Stimulated activated CD8-positive, alpha-beta memory T cell treated with anti-CD3 and anti-CD28 coated beads, Interleukin-4, amount 100 ng/mL, for 4 hours (primary cell): Measurements from ENCODE around the gene LRFN4.

Experiments
- DNase-seq, 2 donors: peaks; one replicate each; pipeline ENCODE4 v3.0.0-alpha.2; 2020; ENCODE audit warnings: low read depth in 2 of 2, low spot score in 1 of 2

LRFN4 gene

GRCh38 chr11:66870131-66870530 is 13.3 kb downstream of the LRFN4 start:
- no peak for DNase-seq

- DNase-seq: no peak
Measured at GRCh38 chr11:66870616-66871520, 14.0 kb downstream of the LRFN4 start.

GRCh38 chr11:66871521-66871901 is 14.6 kb downstream of the LRFN4 start:
- no peak for DNase-seq

DNA sequence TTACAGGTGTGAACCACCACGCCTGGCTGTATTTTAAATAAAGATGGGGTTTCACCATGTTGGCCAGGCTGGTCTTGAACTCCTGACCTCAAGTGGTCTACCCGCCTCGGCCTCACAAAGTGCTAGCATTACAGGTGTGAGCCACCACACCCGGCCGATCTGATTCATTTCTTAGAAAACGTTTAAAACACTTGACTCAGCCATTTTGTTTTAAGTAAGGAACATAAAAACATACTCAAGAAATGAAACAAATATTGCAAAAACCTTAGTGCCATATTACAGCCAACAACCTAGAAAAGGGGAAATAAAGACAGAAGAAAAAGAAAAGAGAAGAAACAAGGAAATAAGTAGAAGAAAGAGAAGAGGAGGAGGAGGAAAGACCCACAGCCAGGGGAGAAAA is 17.4 kb downstream of the LRFN4 start:
- no peak for DNase-seq

DNA sequence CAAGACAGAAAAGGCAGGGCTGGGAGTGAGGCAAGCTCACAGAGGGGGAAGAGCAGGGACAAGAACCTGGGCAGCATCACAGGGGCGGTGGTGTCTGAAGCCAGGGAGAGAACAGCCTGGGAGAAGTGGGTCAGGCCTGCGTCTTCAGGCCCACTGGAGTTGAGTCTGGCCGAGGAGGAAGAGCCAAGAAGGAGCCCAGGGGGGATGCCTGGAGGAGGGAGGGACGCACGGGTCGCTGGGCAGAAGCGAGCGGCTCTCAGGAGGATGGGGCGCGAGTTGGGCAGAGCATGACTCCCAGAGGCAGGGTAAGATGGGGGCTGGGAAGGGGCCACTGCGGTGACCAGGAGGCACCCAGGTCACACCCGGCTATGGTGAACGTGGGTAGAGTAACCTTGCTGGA is 18.5 kb downstream of the LRFN4 start:
- DNase-seq: no peak

GRCh38 chr11:66877588-66878385 is 20.9 kb downstream of the LRFN4 start:
- DNase-seq: no peak

- DNase-seq: no peak
Measured at GRCh38 chr11:66878474-66878873, 21.6 kb downstream of the LRFN4 start.

- DNase-seq: no peak
Measured at GRCh38 chr11:66879000-66879399, 22.1 kb downstream of the LRFN4 start.

DNA sequence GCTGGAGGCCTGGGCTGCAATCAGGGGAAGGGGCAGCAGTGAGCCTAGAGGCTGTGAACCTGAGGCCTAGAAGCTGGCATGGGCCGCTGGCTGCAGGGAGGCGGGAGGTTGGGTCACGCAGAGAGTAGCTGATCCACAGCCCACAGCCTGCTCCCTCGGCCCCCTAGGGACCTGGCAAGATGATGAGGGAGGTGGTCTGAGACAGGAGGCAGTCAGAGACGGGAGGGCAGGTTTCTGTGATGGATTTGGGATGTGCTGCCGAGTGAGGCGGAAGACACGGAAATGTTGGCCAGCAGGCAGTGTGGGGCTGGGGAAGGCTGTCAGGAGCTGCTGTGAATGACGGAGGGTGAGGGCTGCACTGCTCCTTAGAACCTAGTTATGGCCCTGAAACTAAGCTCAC is 22.7 kb downstream of the LRFN4 start:
- DNase-seq: no peak

GRCh38 chr11:66879999-66880398 is 23.1 kb downstream of the LRFN4 start:
- DNase-seq: no peak

- no peak for DNase-seq
Measured at GRCh38 chr11:66880496-66881450, 23.9 kb downstream of the LRFN4 start.

- no peak for DNase-seq
Measured at GRCh38 chr11:66881451-66881835, 24.6 kb downstream of the LRFN4 start.

- DNase-seq: no peak
Measured at GRCh38 chr11:66881927-66882452, 25.1 kb downstream of the LRFN4 start.

GRCh38 chr11:66882561-66883015 is 25.7 kb downstream of the LRFN4 start:
- no peak for DNase-seq

DNA sequence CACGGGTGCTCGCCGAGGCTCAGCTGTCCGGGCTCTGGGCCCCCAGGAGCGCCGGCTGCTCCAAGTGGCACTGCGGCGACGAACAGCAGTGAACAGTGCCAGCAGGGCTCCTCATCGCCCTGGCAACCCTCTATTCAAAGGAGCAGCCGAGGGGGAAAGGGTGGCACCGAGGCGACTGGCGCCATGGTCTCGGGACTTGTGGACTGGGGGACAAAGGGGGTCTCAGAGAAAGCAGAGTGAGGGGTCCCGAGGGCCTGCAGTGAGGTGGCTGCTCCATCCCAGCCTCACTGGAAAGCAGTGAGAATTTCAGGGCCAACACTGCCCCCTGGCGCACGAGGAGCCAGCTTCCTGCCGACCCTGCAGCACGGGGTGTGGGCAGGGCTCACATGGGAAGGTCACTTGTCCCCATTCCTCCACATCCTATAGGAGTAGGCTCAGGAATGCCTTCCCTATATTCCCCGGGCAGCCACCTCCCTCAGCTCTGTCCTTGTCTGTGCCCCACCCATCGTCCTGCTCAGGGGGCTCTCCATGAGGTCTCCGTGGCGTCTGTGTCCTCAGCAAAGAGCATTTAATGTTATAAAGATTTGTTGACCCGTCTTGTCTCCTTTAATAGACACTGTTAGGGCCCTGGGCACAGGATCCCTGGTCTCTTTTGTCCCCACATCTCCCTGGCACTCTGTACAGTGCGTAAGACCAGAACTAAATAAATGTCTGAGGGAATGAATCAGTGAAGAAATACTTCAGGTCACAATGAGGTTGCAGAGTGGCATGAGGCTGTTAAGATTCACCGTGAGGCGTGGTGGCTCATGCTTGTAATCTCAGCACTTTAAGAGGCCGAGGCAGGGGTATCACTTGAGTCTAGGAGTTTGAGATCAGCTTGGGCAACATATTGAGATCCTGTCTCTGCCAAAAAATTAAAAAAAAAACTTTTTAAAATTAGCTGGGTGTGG is 26.4 kb downstream of the LRFN4 start:
- DNase-seq: peak in 1 of 2 donors; percentile 35

- DNase-seq: no peak
Measured at GRCh38 chr11:66884443-66884842, 27.6 kb downstream of the LRFN4 start.

- no peak for DNase-seq
Measured at GRCh38 chr11:66885469-66885868, 28.6 kb downstream of the LRFN4 start.

DNA sequence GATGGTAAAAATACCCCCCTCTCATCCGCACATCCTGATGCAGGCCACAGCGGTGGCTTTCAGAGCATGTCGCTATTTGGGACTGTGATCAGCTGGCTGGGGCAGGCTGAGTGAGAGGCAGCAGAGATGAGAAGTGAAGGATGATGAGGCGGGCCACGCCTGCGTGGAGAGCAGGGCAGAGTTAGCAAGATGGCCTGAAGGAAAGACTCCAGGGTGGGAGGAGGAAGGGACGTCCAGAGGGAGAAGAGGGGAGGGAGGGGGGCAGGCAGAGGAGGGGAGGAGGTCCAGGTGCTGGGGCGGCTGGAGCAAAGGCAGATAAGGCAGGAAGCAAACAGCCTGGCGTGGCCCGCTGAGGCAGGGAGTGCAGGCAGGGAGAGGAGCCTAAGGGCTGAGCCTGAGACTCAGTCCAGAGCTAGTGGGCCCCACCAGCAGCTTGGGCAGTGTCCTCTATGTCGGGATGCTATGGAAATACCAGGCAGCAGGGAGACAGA is 29.1 kb downstream of the LRFN4 start:
- no peak for DNase-seq

DNA sequence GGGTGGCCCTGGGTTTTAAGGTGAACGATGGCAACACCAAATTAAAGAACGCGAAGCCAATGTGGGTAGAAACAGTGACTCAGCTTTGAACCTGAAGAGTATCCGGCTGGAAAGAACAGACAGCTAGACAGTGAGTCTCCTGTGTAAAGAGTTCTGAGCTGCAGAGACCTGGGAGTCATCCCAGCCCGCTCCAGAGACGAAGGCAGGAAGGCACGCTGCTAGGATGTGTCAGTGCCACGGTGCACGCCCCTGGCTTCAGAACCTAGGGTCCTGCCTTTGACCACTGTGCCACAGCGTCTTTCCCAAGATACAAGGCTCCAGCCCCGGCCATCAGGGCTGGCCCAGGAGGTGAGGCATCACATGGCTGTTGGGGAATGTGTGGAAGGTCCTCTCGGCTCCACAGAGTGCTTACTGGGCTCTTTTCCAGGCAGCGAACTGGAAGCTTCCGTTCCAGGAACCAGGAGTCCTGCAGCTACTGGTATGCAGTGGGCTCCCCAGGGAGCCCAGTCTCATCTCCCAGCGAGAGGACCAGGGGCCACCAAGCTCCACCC is 29.9 kb downstream of the LRFN4 start:
- no peak for DNase-seq
